AG09319 (cell line): ENCODE measurements around the gene RPTOR.

Experiments used
- DNase-seq: peaks from one replicate; pipeline ENCODE4 v3.0.0-alpha.2; 2010; ENCODE audit warnings: low read depth; ENCODE audit errors: extremely low read depth
- CTCF ChIP-seq: IDR thresholded peaks from 2 replicates; pipeline ENCODE4 v1.5.1; 2011; ENCODE audit warnings: low read depth, mild to moderate bottlenecking, inconsistent platforms, low read length, moderate library complexity

The RPTOR gene

GRCh38 chr17:80708480-80708879 lies 163.8 kb downstream of the RPTOR start:
- DNase-seq, result no peak
- TF ChIP-seq CTCF, result no peak

GRCh38 chr17:80709090-80709695 lies 164.6 kb downstream of the RPTOR start:
- no peak for DNase-seq
- no peak for TF ChIP-seq CTCF

GRCh38 chr17:80710714-80711302 lies 166.2 kb downstream of the RPTOR start:
- DNase-seq, result no peak
- no peak for TF ChIP-seq CTCF

- TF ChIP-seq CTCF, result no peak
- no peak for DNase-seq
Observed at GRCh38 chr17:80712089-80712488, 167.5 kb downstream of the RPTOR start.

GRCh38 chr17:80712606-80713005 lies 168.0 kb downstream of the RPTOR start:
- no peak for DNase-seq
- TF ChIP-seq CTCF, result no peak

GRCh38 chr17:80716986-80717719 lies 172.5 kb downstream of the RPTOR start:
- TF ChIP-seq CTCF, result no peak
- DNase-seq, result no peak

GRCh38 chr17:80717720-80718083 lies 173.1 kb downstream of the RPTOR start:
- DNase-seq, result no peak
- no peak for TF ChIP-seq CTCF
